Endometrium (tissue), 2 donors: Measurements from ENCODE around the gene UPK3A.

Experiments
- FAIRE-seq: peaks from 2 replicates; lab custom pipeline; 2012; peaks lifted over from hg19 to GRCh38; lab: Jason Lieb, UNC
- donor health status: control.
- donor health status: control.

UPK3A gene

DNA sequence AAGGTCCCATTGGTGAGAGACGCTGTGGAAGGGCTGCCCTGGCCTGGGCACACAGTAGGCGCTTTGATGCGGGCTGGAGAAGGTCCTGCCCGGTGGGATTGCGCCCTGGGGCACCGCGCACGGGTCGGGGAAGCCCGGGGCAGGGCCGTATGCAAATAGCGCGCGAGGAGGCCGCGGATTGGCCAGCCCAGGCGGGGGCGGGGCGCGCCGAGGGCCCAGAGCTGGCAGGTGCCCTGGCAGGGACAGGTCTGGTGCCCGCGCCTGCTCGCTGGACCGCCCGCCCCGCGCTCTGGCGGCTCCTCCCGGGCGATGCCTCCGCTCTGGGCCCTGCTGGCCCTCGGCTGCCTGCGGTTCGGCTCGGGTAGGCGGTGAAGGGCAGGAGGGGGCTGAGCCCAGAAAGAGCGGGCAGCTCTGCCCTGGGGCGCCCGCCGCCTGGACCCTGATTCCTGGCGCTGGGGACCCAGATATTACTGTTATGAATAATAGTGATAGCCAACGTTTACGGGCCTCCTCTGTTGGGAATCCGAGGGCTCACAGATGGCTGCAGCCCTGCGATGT is at the start of gene UPK3A:
UPK3A (plus strand) TSS at position 245 of the 558 bp plus-strand sequence; CDS start at position 310, 65 bp downstream.
- no peak for FAIRE-seq

DNA sequence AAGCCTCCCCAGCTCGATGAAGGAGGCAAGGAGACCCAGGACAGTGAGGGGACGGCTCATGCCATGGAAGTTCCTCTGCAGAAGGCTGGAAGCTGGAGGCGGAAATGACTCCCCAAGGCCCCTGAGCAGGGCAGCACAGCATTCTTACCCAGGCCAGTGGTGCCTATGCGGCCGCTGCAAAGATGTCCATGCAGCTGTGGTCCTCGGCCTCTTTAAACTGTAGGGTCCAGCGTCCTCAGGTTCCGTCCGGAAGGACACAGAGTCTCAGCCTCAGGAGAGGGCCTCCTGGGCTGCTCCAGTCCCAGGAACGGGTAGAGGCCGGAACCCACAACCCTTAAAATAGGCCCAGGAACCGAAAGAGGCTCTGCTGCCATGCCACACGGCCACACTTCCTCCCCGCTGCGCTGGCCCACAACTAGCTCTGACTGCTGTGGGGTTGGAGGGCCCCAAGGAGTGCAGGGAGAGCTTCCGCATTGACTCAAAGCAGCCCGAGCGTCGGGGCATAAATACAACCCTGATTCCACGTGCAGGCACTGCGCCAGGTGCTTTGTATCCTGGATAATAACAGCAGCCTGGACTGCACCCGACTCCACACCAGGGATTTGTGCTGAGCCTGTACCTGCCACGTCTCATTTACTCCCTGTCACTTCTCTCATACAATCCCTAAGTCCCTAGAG is 49.5 kb upstream of the UPK3A start:
- FAIRE-seq, result no peak

DNA sequence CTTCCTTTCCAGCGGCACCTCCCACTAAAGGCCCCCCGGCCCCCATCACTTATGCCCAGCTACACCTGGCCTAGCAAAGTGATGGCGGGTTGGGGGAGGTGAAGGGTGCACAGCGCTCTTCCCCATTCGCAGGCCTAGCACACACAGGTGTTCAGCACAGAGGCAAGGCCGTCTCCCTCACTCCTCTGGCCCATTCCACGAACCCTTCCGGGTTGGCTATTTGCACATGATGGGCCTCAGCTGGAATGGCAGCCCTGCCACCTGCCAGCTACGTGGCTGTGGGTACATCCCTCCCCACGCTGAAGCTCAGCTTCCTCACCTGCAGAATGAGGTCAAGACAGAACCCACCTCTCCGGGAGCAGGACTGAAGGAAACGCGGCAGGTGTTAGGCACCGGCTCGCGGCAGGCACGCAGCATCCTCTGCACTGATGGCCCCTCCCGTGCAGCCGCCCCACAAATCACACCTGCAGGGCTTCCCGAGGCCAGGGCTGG is 48.9 kb upstream of the UPK3A start:
- no peak for FAIRE-seq

DNA sequence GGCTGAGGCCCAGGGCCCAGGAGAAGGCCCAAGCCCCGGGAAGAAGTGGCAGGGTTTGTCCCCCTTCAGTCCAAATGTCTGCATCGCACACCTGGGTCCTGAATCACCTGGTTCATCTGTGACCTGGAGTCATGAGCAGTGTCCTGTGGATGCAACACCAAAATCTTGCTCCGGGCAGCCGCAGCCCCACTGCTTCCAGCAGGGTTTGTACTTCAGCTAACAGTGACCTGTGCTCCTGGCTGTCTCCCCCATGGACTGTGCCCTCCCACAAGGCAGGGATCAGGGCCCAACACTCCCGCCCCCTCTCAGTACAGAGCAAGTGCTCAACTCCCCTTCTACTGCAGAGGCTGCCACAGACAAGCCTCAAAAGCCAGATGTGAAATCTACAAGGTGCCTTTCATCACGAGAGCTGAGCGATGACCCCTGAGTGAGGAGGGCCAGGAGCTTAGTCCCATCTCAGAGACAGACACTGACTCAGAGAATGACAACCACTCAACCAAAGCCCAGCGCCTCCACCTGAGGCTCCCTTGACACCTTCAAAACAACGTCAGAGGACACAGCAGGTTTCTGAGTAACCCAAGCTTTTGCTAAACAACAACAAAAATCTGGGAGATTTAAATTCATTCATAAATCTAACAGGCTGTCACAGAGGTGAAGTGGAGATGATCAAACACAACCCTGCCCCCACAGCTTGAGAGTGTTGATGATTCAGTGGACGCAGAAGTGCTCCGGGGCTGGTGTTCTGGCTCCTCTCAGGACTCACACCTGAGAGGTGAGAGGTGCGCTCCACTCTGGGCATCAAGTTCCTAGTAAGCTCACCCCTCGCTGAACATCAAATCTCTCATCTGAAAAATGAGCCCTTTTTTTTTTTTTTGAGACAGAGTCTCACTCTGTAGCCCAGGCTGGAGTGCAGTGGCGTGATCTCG is 47.4 kb upstream of the UPK3A start:
- FAIRE-seq, result no peak

DNA sequence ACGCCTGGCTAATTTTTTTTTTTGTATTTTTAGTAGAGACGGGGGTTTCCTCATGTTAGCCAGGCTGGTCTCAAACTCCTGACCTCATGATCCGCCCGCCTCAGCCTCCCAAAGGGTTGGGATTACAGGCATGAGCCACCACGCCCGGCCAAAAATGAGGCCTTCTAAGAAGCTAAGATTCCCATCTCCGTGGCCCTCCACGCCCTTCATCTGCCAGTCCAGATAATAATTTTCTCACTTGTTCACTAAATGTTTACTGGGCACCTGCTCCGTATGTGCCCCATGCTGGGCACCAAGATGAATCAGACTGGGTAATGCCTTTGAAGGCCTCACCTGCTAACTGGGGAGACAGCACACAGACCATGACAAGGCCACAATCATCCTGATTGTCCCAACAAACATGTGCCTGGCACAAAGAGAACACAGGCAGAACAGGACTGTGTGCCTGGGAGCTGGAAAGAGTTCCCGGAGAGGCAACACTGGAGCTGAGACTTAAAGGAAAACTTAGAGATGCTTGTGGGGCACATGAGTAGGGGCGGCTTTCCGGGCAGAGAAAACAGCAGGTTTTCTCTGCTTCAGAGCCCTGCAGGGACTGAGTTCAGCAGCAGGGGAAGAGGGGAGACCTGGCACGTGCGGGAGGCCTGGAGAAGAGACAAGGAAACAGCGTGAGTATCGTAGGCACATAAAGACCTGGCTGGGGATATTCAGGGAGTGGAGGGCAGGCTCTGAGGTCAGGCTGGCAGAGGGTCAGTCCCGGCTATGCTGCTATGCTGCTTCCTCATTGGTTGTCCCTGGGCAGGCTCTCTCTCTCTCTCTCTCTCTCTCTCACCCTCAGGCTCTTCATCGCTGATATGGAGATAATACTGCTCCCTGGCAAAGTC is 46.4 kb upstream of the UPK3A start:
- no peak for FAIRE-seq

DNA sequence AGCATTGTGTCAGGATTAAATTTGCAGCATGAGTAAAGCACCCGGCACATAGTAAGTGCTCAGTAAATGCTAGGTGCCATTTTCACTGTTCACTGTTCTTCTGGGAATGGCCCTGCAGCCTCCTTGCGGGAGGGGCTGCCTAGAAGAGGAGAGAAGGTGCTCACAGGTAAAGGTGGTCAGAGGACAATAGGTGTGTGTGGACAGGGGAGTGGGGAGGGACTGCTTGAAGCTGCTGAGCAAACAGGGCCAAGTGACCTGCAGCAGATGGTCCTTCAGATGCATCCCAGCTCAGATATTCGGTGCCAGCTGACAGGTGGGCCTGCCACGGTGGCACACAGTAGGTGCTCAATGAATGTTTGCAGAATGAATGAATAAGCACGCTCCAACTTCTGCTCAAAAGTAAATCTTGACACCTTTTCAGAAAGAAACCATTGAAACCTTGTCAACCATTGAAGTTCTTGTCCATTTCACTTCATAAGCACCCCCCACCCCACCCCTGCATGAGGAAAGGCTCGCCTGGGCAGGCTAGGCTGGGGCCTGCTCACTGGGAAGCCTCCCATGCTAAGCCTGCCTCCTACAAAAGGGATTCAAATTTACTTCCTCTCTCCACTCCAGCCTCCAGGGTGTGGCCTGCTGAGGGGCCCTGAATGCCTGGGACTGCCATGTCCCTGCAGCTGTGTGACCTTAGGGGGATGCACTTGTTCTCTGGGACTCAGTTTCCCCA is 45.6 kb upstream of the UPK3A start:
- FAIRE-seq, result no peak

DNA sequence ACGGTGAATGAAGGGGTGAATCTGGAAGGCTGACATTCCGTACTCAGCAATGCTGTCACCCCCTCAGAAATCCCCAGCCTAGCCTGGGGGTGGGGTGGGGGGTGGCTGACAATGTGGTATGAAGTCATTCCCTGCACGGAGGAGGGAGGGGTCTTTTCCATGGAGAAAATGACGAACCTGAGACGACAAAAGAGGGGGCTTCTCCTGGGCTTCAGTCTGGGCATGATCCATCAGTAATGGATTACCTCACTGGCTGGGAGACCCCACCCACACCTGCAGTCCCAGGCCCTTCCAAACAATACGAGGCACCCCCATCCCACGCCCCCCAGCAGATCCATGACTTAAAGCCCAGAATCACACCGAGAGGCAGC is 45.1 kb upstream of the UPK3A start:
- FAIRE-seq, result no peak

DNA sequence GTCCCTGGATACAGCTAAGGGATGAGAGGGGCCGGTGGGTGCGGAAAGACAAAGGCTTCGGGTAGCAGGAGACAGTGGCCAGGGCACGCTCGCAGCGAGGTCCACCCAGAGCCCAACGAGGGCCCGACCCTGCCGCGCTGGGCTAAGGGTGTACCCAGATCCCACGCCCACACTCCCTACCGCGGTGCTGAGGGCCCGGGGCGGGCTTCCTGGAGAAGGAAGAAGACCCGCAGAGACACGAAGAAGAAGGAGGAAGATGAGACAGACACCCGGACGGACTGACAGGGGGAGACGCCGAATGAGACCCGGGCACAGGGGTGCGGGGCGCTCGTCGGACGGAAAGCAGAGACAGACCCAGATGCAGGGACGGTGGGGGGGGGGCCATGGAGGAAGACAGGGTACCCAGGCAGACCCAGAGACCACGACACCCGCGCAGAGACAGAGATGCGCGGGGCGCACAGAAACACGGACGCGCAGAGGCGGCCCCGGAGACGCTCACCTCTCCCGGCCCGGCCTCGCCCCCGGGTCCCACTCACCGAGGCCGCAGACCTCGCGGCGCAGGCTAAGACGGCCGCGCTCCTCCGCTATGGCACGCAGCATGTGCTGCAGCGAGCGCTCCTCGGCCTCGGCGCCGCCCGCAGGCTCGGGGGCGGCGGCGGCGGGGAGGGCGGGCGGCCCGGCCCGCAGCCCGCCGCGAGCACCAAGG is 44.5 kb upstream of the UPK3A start:
- no peak for FAIRE-seq

DNA sequence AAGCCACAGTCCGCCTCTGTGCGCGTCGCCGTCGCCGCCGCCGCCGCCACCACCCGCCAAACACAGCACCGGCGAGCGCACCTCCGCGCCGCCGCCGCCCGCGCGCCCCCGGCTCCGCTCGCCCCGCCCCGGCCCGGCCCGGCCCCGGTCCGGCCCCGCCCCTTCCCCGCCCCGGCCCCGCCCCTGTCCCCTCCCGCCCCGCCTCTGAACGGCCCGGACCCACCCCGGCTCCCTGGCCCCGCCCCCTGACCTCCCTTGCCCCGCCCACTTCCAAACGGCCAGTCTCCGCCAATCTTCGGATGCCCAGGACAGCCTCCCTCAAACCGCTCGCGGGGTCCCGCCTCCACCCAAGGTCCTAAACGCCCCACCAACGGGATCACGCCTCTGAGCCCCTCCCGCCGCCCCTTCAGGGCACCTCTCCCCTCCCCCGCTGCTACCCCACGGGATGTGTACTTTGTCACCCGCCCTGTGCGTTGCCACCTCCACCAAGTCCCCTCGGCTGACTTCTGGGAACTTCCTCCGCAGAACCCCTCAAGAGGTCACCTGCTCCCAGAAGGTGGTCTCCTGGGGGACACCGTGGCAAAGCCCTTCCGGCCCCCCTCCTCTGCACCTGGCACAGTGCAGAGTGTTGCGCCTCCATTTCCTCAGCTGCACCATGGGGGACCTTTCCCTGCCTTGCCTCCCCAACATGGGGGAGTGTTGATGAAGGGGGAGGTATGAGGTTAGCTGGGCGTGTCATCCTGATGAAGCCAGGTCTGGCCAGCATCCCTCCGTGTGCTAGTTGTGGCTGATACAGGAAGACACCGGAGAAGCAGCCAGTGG is 43.7 kb upstream of the UPK3A start, which contains the start of gene KIAA0930:
KIAA0930 (minus strand) TSS at position 85 of the 822 bp plus-strand sequence. CDS start 191 bp downstream, outside the sequence.
- FAIRE-seq, result no peak

DNA sequence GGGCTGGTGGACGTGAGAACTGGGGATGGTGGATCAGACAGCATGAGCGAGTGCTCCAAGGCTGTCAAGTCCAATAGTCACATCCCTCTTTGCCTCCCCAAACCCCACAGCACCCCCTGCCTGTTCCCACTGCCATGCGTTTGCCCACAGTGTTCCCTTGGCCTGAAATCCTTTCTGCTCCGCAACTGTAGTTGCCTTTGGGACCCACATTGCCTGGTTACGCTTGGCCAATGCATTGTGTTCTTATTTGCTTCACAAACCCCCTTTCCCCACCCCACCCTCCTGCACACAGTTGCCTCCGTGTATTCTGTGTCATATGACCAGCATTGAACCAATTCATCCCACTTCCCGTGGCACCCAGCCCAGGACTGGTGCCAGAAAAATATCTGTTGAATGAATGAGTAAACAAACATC is 42.0 kb upstream of the UPK3A start:
- no peak for FAIRE-seq

DNA sequence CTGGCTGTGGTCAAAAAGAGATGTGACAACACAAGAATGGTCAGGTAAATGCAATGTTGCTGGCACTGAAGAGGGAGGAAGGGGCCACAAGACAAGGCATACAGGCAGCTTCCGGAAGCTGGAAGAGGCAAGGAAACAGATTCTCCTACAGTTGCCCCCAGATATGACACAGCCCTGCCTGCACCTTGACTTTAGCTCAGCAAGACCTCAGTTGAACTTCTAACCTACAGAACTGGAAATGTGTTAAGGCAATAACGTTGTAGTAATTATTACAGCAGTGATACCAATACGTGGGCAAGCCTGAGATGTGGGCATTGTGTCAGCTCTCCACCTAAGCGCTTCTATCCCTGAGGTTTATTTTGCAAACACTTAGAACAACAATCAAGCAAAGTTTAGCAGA is 39.8 kb upstream of the UPK3A start:
- FAIRE-seq, result no peak

DNA sequence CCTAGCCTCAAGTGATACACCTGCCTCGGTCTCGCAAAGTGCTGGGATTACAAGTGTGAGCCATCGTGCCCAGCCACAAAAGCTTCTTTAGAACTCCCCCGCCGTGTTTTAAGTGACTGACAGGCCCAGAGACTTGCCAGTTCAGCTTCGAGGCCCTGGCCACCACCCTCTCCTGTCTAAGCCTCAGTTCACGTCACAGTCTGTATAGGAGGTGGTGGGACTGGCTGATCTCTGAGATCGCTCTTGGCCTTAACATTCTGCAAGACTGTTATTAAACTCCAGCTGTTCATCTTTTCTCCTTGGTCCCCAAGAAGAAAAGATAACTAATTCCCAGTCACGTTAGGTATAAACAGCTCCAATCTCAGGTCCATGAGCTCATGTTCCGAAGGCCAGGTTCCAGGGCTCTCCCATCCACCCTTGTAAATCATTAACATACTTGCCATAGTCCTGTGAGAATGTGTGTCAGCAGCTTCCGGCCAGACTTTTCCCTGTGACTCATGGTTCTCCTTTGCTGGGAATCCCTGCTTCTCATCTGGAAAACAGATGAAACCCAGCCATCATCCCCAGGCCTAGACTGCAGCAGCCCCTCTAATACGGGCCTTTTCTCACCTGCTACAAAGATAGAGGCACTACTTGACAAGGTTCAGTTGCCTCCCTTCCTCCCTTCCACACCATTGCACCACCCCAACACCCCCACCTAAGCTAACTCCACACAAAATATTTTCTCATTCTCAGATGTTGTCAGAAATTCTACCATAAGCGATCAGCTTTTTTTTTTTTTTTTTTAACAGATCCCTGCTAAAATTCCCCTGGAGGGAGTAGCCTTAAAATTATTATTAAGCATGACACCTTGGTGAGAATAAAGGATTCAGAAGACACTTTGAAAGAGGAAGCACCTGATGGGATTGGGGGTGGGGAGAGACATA is 38.4 kb upstream of the UPK3A start:
- FAIRE-seq, result peak; percentile 85

DNA sequence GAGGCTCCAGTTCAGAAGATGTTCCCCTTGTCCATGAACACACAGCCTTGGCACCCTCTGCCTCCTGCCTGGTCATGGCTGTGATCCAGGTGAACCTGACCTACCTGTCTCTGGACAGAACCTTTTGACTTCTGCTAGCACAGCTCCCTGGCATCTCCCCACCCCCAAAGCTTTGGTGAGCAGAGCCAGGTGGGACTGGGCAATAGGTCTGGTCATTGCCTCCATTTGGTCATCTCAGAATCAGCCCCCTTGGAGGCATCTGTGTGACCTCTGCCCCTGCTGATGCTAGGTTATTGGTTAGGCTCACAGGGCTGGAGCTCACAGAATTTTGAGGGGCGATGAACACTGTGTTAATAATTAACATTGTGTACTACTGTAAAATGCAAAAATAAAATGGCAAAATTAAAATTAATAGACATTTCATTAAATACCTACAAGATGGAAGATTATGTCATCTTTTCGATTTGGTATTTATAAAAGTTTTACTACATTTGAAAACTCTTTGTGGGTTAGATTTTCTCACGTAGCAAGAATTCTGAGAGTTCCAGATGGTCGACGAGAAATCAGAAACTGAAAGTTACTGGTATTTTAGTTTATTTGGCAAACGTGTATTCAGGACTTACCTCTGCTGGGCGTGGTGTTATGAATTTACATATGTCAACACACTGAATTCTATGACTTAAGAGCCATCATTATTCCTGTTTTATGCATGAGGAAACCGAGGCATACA is 35.8 kb upstream of the UPK3A start:
- FAIRE-seq, result no peak

DNA sequence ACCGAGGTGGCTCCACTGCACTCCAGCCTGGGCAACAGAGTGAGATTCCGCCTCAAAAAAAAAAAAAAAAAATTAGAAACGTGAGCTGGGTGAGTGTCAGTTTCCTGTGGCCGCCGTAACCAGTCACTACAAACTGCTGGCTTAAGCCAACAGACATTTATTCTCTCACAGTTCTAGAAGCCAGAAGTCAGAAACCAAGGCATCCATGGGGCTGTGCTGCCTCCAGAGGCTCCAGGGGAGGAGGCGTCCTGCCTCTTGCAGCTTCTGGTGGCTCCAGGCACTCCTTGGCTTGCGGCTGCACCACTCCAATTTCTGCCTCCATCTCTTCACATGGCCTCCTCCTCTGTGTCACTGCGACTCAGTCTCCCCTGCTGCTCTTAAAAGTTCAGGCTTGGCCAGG is 32.9 kb upstream of the UPK3A start:
- FAIRE-seq, result no peak

DNA sequence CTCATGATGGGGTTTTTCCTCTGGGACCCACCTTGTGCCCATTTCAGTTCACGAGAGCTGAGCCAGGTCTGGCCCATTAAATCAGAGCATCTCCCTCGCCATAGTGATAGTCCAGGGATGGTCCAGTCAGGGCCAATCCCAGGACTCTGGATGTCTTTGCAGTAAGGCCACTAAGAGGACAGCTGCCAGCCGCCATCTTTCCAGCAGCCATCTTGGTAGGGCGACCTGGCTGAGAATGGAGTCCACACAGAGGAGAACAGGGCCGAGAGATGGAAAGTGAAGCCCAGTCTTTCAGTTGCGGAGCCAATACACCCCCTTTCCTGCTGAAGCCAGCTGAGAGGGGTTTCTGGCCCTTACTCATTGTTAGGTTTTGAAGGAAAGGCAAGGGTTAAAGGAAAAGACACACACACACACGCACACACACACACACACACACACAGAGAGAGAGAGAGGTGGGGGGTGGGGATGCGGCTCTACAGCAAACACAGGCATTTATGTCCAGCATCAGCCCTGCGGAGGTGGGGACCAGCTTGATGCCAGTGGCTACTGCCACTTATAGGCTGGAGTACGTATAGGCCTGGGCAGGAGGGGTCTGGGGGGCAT is 31.6 kb upstream of the UPK3A start:
- no peak for FAIRE-seq

DNA sequence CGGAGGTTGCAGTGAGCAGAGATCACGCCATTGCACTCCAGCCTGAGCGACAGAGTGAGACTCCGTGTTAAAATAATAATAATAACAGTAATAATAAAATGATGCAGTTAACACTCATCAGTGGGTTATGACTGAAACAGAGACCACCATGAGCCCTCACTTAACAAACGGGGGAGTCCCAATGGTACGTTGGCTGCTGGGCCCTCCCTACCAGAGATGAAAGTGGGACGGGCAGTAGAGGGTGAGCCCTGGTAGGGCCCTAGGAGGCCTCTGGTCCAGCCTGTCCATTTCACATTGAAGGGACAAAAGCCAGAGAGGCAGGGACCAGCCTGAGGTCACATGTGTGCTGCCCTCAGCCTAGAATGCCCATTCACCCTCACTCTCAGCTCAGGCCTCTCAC is 30.4 kb upstream of the UPK3A start:
- FAIRE-seq, result no peak

DNA sequence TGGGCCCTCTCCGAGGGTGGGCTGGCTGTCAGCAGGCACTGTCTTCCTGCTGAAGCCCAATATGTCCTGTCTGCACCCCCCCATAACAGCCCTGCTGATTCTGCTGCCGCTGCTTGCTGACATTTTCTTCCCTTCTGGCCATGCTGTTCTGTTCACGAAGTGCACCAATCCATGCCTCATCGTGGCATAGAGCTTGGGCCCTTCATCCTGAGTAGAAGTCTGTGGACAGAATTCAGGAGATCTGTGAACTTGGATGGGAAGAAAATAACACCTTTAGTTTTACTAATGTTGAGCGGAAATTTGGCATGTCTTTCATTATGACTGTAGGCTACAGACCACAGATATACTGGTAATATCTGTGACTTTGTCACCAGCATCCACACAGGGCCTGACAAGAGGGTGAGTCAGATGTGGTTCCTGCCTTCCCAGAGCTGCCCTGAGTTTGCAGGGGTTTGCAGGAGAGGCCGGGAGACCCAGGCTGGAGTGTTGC is 29.9 kb upstream of the UPK3A start:
- no peak for FAIRE-seq
